Heart left ventricle (tissue), 16 donors: ENCODE measurements around the gene ZCCHC7. TPM values are rescaled to one million over a fixed set of nuclear protein-coding genes. Genes with fewer than 3 reads are reported as not detected.

Source experiments
- ATAC-seq, 4 donors: fragments of 200-7000 bp; cut with Tn5 transposase; one replicate each; pipeline ENCODE4 v1.9.1; 2020 to 2022; ENCODE audit warnings: moderate library complexity in 4 of 4, mild to moderate bottlenecking in 3 of 4, moderate number of reproducible peaks in 1 of 4
- DNase-seq, 5 donors: peaks; one replicate each; pipeline ENCODE4 v3.0.0-alpha.2; 2020
- H3K27ac ChIP-seq, 12 donors: fragments of 200-600 bp; sonication (generic) in 4 of 12; one replicate each; pipeline versions ENCODE4 v1.5.0 to v1.8.0; 2016 to 2022; ENCODE audit warnings: mild to moderate bottlenecking in 2 of 12
- H3K27me3 ChIP-seq, 9 donors: fragments of 200-600 bp; sonication (generic) in 2 of 9; one replicate each; pipeline versions ENCODE4 v1.5.1 to v1.8.0; 2016 to 2022; ENCODE audit warnings: mild to moderate bottlenecking in 3 of 9
- H3K36me3 ChIP-seq, 9 donors: fragments of 200-600 bp; sonication (generic) in 2 of 9; one replicate each; pipeline versions ENCODE4 v1.5.0 to v1.8.0; 2018 to 2022; ENCODE audit warnings: mild to moderate bottlenecking in 2 of 9
- H3K4me1 ChIP-seq, 12 donors: fragments of 200-600 bp; sonication (generic) in 4 of 12; one replicate each; pipeline versions ENCODE4 v1.5.0 to v1.8.0; 2016 to 2022; ENCODE audit warnings: mild to moderate bottlenecking in 3 of 12
- H3K4me3 ChIP-seq, 12 donors: fragments of 200-600 bp; sonication (generic) in 4 of 12; one replicate each; pipeline versions ENCODE4 v1.5.0 to v1.8.0; 2017 to 2022; ENCODE audit warnings: mild to moderate bottlenecking in 9 of 12, moderate library complexity in 4 of 12
- H3K9me3 ChIP-seq, 12 donors: fragments of 200-600 bp; sonication (generic) in 4 of 12; one replicate each; pipeline versions ENCODE4 v1.5.0 to v1.8.0; 2016 to 2022; ENCODE audit warnings: mild to moderate bottlenecking in 1 of 12
- CTCF ChIP-seq, 12 donors: fragments of 200-600 bp; sonication (generic) in 4 of 12; IDR thresholded peaks; one replicate each; pipeline versions ENCODE4 v1.5.0 to v1.8.0; 2018 to 2022; ENCODE audit warnings: antibody characterized with exemption in 12 of 12, mild to moderate bottlenecking in 5 of 12
- POLR2A ChIP-seq, 2 donors: fragments of 450-650 bp; IDR thresholded peaks; one replicate each; pipeline ENCODE4 v1.6.1; 2017; ENCODE audit warnings: antibody characterized with exemption in 2 of 2, mild to moderate bottlenecking in 2 of 2, moderate library complexity in 2 of 2
- WGBS, 4 donors: extraction: QIAGEN DNeasy Blood & Tissue Kit in 2 of 4; methylation state at CpG; one replicate each; pipeline versions ENCODE4 v1.1.5 to v1.1.7; 2013 to 2018; 5-methylcytosine and 5-hydroxymethylcytosine counted together
- intact Hi-C, 10 donors: fragments of 100-400 bp; cut with DNase I; formaldehyde crosslinking; loops; one replicate each; pipeline versions ENCODE4 v1.11.1 to v1.14.2; 2022
- polyA plus RNA-seq, 2 donors: library from polyadenylated mRNA; stranded (reverse); fragments of 200-250 nt; gene quantifications; one replicate each; pipeline ENCODE4 v1.2.3, GENCODE V29; 2013
- total RNA-seq, 9 donors: library from RNA; depleted of rRNA in 2 of 9; stranded (reverse); fragments of >200 nt in 2 of 9; fragmentation: NEBNext Ultra II Directional in 3 of 9; extraction: Animal tissue kit (Norgen Biotek cat#: 25700) in 3 of 9; gene quantifications; one replicate each; pipeline versions ENCODE4 v1.1.0 to v1.2.4, GENCODE V29; 2016 to 2023
- donor health status: ischemic (EF 13 %, LVEDD 7.1; RV severe dilation, severe dysfunction).
- donor health status: healthy with polysubstance abuse.
- donor health status: DM: no; HTN: yes; CAD: no.
- donor health status: DM: no; HTN: no; CAD: no.
- donor health status: ischemic (EF 25% LVEDD 6.9; RV normal size, moderate dysfunction).
- donor health status: ischemic (EF 25% LVEDD 5.7; RV mildly dilated, moderate dysfunction).
- donor health status: healthy.
- donor health status: DM: yes; HTN: yes; CAD: no.
- donor health status: ischemic (EF 35%, LVEDD 5.7; RV mildly dilated, moderate dysfunction).
- donor health status: nonischemic (EF 11% LVEDD 7.7; RV severe dilation, severe dysfunction).
- donor health status: DM: yes; HTN: yes; CAD: no.
- donor health status: PGD.
- donor health status: ischemic (EF 29% LVEDD 5.4; RV normal size, mild dysfunction).
- donor health status: nonischemic (EF 23%, LVEDD 6.1; RV moderate dilation, normal function).

The ZCCHC7 gene
- total and polyA plus RNA-seq, 11 donors = 3.5 to 14.8 (median 8.4) TPM

DNA sequence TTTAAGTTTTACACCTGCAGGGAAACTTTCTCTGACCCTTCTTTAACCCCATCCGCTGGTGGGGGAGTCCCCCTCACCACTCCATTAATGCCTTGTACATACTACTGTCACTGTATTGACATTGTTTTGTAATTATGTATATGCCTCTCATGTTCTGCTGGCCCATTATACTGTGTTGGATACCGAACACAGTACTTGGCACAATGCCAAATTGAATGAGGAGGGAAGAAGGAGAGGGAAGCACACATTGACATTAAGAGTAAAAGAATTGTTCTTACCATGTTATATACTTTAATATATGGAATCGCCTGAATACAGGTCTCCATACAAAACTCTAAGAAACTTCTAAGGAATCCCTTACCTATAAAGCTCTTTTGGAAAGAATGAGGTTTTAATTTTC, 228.5 kb downstream of the ZCCHC7 start:
- TF ChIP-seq POLR2A (IDR thresholded peaks at IDR 0.05) (no peak), CTCF (IDR thresholded peaks at IDR 0.05) (no peak)
- no peaks in the 10 kb centered on the region for H3K9me3 ChIP-seq
- no peak overlapping the region for H3K27ac ChIP-seq
- intact Hi-C loops = loop anchor here in 1 of 10 donors (10.0 kb wide), 1 partner anchor 64 kb away; no protein-coding TSS in a partner anchor
- no peak overlapping the region for H3K4me3 ChIP-seq
- H3K4me1 ChIP-seq = peaks cover 0 to 12% (median 0%) of the 10 kb centered on the region in 12 donors
- 77 to 81% (median 77%) methylated on average over 3 of the region's 3 CpGs for WGBS, 4 donors
- H3K27me3 ChIP-seq = no peaks in the 10 kb centered on the region
- DNase-seq (no peak), ATAC-seq (no peak)
- H3K36me3 ChIP-seq = peaks cover 0 to 30% (median 0%) of the 10 kb centered on the region in 9 donors

DNA sequence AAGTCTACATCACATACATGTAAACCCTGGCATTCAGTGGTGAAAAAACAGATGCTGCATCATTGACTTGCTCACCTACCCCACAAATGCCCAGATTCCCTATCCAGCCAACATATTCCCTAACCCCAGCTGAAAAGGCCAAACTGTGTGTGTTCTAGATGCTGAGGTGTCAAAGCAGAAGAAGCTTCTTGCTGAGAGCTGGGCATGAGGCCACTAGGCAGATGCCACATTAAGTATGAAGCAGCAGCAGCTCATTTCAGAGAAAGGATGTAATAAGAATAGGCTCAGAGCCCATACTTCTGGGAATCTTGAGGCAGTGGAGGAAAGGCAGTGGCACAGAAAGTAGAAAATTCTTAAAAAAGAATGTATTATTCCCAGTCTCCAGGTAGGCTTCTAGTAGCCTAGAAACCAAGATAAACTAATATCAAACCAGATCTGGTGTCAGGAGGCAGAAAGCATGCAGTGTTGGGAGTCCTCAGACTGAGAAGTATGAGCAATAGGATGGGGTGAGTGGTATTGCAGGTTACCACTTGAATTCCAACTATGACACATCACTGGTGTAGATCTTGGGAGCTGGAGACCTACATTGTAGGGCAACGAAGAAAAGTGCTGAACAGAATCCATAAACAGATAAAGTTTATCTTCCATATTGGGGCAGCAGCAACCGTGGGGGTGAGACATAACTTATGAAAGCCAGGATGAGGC, 230.3 kb downstream of the ZCCHC7 start:
- H3K27ac ChIP-seq = no peak overlapping the region
- no peaks in the 10 kb centered on the region for H3K27me3 ChIP-seq
- H3K9me3 ChIP-seq = no peaks in the 10 kb centered on the region
- peaks cover 0 to 12% (median 0%) of the 10 kb centered on the region in 12 donors for H3K4me1 ChIP-seq
- 70 to 88% (median 83%) methylated on average over 2 of the region's 2 CpGs for WGBS, 4 donors
- H3K4me3 ChIP-seq = no peak overlapping the region
- ATAC-seq = no peak
- no peak for DNase-seq
- H3K36me3 ChIP-seq = peaks cover 0 to 43% (median 0%) of the 10 kb centered on the region in 9 donors
- intact Hi-C loops = no loop called here
- TF ChIP-seq CTCF (IDR thresholded peaks at IDR 0.05) = no peak
- TF ChIP-seq POLR2A (IDR thresholded peaks at IDR 0.05) = no peak

- Histone ChIP-seq H3K4me1 (no peaks in the 10 kb centered on the region), H3K27ac (no peak overlapping the region), H3K27me3 (no peaks in the 10 kb centered on the region), H3K4me3 (no peak overlapping the region), H3K9me3 (no peaks in the 10 kb centered on the region), H3K36me3 (peaks cover 0 to 70% (median 7%) of the 10 kb centered on the region in 9 donors)
- intact Hi-C loops = no loop called here
- no peak for ATAC-seq
- TF ChIP-seq CTCF (IDR thresholded peaks at IDR 0.05) = no peak
- no peak for TF ChIP-seq POLR2A (IDR thresholded peaks at IDR 0.05)
- WGBS, 4 donors = 95 to 98% (median 96%) methylated on average over 2 of the region's 2 CpGs
- DNase-seq = no peak
Measured at GRCh38 chr9:37353791-37354190, 233.4 kb downstream of the ZCCHC7 start.

DNA sequence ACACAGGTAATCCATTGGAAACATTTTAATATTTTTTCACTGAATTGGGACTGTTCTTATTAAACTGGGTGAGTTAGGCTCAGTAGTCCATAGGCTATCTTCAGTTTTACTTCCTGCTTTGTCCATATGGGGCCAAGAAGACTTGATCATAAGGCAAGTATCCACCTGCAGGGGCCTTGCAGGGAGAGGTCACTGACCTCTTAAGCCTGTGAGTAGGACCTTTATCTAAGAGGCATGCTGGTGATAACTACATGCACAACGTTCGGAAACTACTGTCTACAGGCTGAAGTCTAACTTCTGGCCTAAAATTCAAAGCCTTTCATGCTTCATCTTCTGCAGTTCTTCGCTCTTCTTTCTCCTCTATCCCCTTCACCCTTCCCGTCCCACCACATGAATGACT, 242.1 kb downstream of the ZCCHC7 start:
- DNase-seq (no peak), ATAC-seq (no peak)
- H3K4me3 ChIP-seq = no peak overlapping the region
- no peak for TF ChIP-seq CTCF (IDR thresholded peaks at IDR 0.05)
- TF ChIP-seq POLR2A (IDR thresholded peaks at IDR 0.05) = no peak
- H3K36me3 ChIP-seq = peaks cover 0 to 21% (median 3%) of the 10 kb centered on the region in 9 donors
- intact Hi-C loops = no loop called here
- 79 to 86% (median 82%) methylated on average over 4 of the region's 4 CpGs for WGBS, 4 donors
- H3K4me1 ChIP-seq = no peaks in the 10 kb centered on the region
- H3K9me3 ChIP-seq = no peaks in the 10 kb centered on the region
- H3K27ac ChIP-seq = no peak overlapping the region
- H3K27me3 ChIP-seq = no peaks in the 10 kb centered on the region
